Loucy (cell line): ENCODE measurements around the gene NRG2.

Experiments
- H2AFZ ChIP-seq: fragments of 200-600 bp; sonication (generic); 2 replicates; pipeline ENCODE4 v1.6.0; 2016; ENCODE audit warnings: antibody characterized with exemption, mild to moderate bottlenecking, low read length, moderate library complexity
- H3F3A ChIP-seq: fragments of 200-600 bp; 2 replicates; pipeline ENCODE4 v1.6.0; 2016; ENCODE audit warnings: antibody characterized with exemption, low read depth, mild to moderate bottlenecking
- H3K27me3 ChIP-seq: fragments of 200-600 bp; sonication (generic); 2 replicates; pipeline ENCODE4 v1.6.1; 2014; ENCODE audit warnings: low read length, mild to moderate bottlenecking; ENCODE audit not compliant: insufficient read depth, poor library complexity, severe bottlenecking
- H3K36me3 ChIP-seq: fragments of 200-600 bp; sonication (generic); 2 replicates; pipeline ENCODE4 v1.6.1; 2016; ENCODE audit warnings: low read length; ENCODE audit not compliant: insufficient read depth
- H3K4me1 ChIP-seq: fragments of 200-600 bp; sonication (generic); 2 replicates; pipeline ENCODE4 v1.5.1; 2014; ENCODE audit warnings: low read length, mild to moderate bottlenecking; ENCODE audit not compliant: insufficient read depth, poor library complexity, severe bottlenecking
- H3K4me2 ChIP-seq: fragments of 200-600 bp; sonication (generic); 2 replicates; pipeline ENCODE4 v1.6.0; 2014; ENCODE audit warnings: antibody characterized with exemption, low read length, low read depth, mild to moderate bottlenecking; ENCODE audit not compliant: poor library complexity, severe bottlenecking
- H3K4me3 ChIP-seq: fragments of 200-600 bp; sonication (generic); 2 replicates; pipeline ENCODE4 v1.5.1; 2014; ENCODE audit warnings: low read length, mild to moderate bottlenecking, mixed read lengths; ENCODE audit not compliant: poor library complexity, severe bottlenecking
- H3K79me2 ChIP-seq: fragments of 200-600 bp; sonication (generic); 2 replicates; pipeline ENCODE4 v1.6.1; 2014; ENCODE audit warnings: low read length; ENCODE audit not compliant: insufficient read depth
- H3K9ac ChIP-seq: fragments of 200-600 bp; sonication (generic); 2 replicates; pipeline ENCODE4 v1.6.0; 2014; ENCODE audit warnings: mild to moderate bottlenecking, low read depth, low read length, moderate library complexity; ENCODE audit not compliant: poor library complexity, severe bottlenecking
- H3K9me2 ChIP-seq: fragments of 200-600 bp; sonication (generic); replicated peaks from 2 replicates; pipeline ENCODE4 v1.6.1; 2016; ENCODE audit warnings: low read depth, low read length, mixed read lengths
- H3K9me3 ChIP-seq: fragments of 200-600 bp; sonication (generic); 2 replicates; pipeline ENCODE4 v1.6.1; 2014; ENCODE audit warnings: mild to moderate bottlenecking, antibody characterized with exemption, low read length, low read depth; ENCODE audit not compliant: insufficient read depth
- H4K20me1 ChIP-seq: fragments of 200-600 bp; sonication (generic); 2 replicates; pipeline ENCODE4 v1.6.0; 2014; ENCODE audit warnings: antibody characterized with exemption, low read length, mild to moderate bottlenecking; ENCODE audit not compliant: insufficient read depth, poor library complexity, severe bottlenecking
- EZH2phosphoT487 ChIP-seq: fragments of 200-600 bp; IDR thresholded peaks from 2 replicates; pipeline ENCODE4 v1.6.1; 2018; ENCODE audit warnings: antibody characterized with exemption, mild to moderate bottlenecking, moderate library complexity, borderline replicate concordance
- TF ChIP-seq, protein P1 (sequence below): fragments of 200-600 bp; sonication (generic); conservative IDR thresholded peaks from 2 replicates; pipeline ENCODE4 v1.5.1; 2014; ENCODE audit warnings: mild to moderate bottlenecking, antibody characterized with exemption, low read length

Gene NRG2

DNA sequence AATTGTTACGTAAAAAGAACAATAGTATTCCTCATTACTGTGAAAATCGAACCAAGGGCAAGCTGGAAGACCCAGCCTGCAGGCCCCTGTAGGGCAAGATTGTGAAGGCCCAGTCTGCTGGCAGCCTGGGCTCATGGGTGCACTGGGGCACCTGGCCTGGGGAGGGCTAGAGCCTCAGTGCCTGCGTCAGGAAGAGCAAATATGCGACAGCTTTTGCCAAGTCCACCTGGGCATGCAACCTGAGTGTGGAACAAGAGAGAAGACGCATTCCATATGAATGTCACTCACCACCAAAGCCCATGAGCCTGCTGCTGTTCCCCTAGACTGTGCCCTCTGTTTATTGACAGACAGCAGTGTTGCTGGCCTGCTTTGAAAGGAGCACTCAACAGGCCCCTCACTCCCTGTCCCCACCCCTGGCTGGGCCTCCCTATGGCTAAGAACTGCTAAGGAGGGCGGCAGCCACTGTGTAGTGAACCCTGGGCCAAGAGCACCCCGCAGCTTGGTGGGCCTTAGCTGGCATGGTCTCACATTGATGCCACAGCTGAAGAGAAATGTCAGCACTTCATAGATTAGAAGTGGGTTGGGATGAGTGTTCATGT is 219.2 kb downstream of the NRG2 start:
- Histone ChIP-seq H3F3A (no peaks in the 10 kb centered on the region), H3K9me3 (no peaks in the 10 kb centered on the region)

DNA sequence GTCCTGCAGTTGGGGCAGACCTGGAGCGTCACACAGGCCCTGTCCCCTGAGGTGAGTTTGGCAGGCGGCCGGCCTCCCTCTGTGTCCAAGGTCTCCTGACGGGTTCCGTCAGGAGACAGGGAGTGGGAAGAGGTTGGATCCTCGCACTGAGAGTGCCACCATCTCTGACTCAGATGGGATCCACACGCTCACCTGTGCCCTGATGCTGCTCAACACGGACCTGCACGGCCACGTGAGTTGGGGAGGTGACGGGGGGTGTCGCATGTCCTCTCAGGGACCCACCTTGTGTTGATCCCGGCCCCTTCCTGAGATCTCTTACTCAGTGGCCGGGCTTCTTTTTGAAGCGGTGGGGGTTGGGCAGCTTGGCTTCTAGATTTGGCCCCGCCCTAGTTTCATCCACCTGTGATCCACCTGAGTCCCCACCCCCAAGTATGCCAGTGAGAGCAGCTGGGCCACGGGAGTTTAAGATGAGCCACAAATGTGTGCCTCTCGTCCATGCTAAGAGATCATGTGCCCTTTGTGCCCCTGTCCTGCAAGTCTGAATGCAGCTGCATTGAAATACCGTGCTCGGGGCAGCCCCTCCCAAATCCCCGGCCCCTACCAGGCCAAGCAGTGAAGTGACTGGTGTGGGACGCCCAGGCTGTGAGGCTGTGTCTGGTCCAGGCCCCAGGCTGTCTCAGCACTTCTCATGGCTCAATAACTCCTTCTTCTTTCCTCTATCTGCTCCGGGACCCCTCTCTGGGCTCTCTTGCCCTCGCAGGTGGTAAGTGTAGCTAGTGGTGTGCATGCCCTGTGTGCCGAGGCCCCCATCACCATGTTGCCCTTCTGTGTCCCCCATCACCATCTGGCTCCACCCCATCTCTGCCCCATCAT is 220.3 kb downstream of the NRG2 start:
- Histone ChIP-seq H2AFZ (no peak overlapping the region), H3K27me3 (peaks cover 3% of the 10 kb centered on the region), H3K9me2 (no peaks in the 10 kb centered on the region), H3K4me3 (no peak overlapping the region), H3K9ac (no peak overlapping the region), H3F3A (no peaks in the 10 kb centered on the region), H3K4me1 (no peaks in the 10 kb centered on the region), H4K20me1 (no peaks in the 10 kb centered on the region), H3K4me2 (no peak overlapping the region), H3K36me3 (no peaks in the 10 kb centered on the region), H3K9me3 (no peaks in the 10 kb centered on the region), H3K79me2 (no peaks in the 10 kb centered on the region)
- no peak for TF ChIP-seq EZH2phosphoT487
- TF ChIP-seq, protein P1, sequence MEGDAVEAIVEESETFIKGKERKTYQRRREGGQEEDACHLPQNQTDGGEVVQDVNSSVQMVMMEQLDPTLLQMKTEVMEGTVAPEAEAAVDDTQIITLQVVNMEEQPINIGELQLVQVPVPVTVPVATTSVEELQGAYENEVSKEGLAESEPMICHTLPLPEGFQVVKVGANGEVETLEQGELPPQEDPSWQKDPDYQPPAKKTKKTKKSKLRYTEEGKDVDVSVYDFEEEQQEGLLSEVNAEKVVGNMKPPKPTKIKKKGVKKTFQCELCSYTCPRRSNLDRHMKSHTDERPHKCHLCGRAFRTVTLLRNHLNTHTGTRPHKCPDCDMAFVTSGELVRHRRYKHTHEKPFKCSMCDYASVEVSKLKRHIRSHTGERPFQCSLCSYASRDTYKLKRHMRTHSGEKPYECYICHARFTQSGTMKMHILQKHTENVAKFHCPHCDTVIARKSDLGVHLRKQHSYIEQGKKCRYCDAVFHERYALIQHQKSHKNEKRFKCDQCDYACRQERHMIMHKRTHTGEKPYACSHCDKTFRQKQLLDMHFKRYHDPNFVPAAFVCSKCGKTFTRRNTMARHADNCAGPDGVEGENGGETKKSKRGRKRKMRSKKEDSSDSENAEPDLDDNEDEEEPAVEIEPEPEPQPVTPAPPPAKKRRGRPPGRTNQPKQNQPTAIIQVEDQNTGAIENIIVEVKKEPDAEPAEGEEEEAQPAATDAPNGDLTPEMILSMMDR, result no peak

More for the DNA sequence above, 219.2 kb downstream of the NRG2 start:
- H3K79me2 ChIP-seq, result no peaks in the 10 kb centered on the region
- no peaks in the 10 kb centered on the region for H3K36me3 ChIP-seq
- H3K9me2 ChIP-seq, result no peaks in the 10 kb centered on the region
- H3K4me1 ChIP-seq, result no peaks in the 10 kb centered on the region
- no peak overlapping the region for H3K4me2 ChIP-seq
- H3K9ac ChIP-seq, result no peak overlapping the region
- peaks cover 3% of the 10 kb centered on the region for H3K27me3 ChIP-seq
- no peaks in the 10 kb centered on the region for H4K20me1 ChIP-seq
- TF ChIP-seq, protein P1, result no peak
- no peak for TF ChIP-seq EZH2phosphoT487
- H3K4me3 ChIP-seq, result no peak overlapping the region
- no peak overlapping the region for H2AFZ ChIP-seq

DNA sequence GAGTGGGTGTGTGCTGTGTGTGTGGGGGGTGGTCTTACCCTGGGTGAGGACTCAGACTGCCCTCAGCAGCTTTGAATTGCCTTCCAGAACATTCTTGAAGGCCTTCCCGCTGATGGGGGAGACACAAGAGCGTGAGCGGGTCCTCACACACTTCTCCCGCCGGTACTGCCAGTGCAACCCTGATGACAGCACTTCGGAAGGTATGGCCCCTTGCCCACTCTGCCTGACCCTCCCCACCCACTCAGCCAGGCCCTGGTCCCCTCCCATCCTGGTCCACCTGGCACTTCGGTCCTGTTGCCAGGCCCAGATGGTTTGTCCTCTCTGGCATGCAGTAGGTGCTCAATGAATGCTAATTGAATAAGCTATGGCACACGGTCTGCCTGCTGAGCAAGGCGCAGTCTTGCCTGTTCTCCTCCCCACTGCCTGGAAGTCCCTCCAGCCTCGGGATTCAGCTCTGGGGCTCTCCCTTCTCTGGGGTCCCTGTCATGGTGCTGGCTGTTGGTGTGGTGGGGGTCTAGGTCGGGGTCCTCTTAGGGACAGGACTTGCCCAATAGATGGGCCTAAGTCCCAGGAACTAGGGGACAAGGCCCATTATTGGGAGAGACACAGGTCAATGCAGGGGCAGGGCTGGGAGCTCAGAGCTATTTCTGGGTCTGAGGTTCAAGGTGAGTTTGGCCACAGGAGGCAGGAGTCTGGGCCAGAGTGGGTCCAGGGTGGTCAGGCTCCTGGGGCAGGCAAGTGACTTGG is 221.1 kb downstream of the NRG2 start:
- no peaks in the 10 kb centered on the region for H3K9me2 ChIP-seq
- no peak overlapping the region for H3K4me3 ChIP-seq
- no peaks in the 10 kb centered on the region for H3K36me3 ChIP-seq
- H3K79me2 ChIP-seq, result no peaks in the 10 kb centered on the region
- peaks cover 3% of the 10 kb centered on the region for H3K27me3 ChIP-seq
- H3K9ac ChIP-seq, result no peak overlapping the region
- no peak for TF ChIP-seq EZH2phosphoT487
- TF ChIP-seq, protein P1, result no peak
- no peak overlapping the region for H2AFZ ChIP-seq
- H4K20me1 ChIP-seq, result no peaks in the 10 kb centered on the region
- H3F3A ChIP-seq, result no peaks in the 10 kb centered on the region
- no peaks in the 10 kb centered on the region for H3K4me1 ChIP-seq
- no peak overlapping the region for H3K4me2 ChIP-seq
- no peaks in the 10 kb centered on the region for H3K9me3 ChIP-seq
